Immature natural killer cell (primary cell): ENCODE results near the gene ZCCHC14. TPM values are rescaled to one million over a fixed set of nuclear protein-coding genes. Genes with fewer than 3 reads are reported as not detected.
"Not testable (repeated sequence)": the region's sequence is repeated elsewhere in the genome, so short reads cannot be mapped to it uniquely, and the experiment has no call there.

Source experiments
- DNase-seq, 3 donors: peaks; one replicate each; pipeline ENCODE4 v3.0.0; 2022; ENCODE audit warnings: mixed read lengths in 1 of 3
- H3K27ac Mint-ChIP-seq, 6 donors: one replicate each; pipeline ENCODE4 v1.8.0; 2020; ENCODE audit warnings: mixed read lengths in 6 of 6, mild to moderate bottlenecking in 5 of 6, inconsistent platforms in 4 of 6, moderate library complexity in 3 of 6
- H3K27me3 Mint-ChIP-seq, 3 donors: one replicate each; pipeline ENCODE4 v1.8.0; 2020 to 2021; ENCODE audit warnings: low read depth in 3 of 3, mild to moderate bottlenecking in 3 of 3, mixed read lengths in 3 of 3, moderate library complexity in 3 of 3, inconsistent platforms in 1 of 3
- H3K36me3 Mint-ChIP-seq, 3 donors: one replicate each; pipeline ENCODE4 v1.8.0; 2020; ENCODE audit warnings: mixed read lengths in 3 of 3, inconsistent platforms in 2 of 3, mild to moderate bottlenecking in 2 of 3
- H3K4me1 Mint-ChIP-seq, 2 donors: one replicate each; pipeline ENCODE4 v1.8.0; 2020; ENCODE audit warnings: inconsistent platforms in 2 of 2, mild to moderate bottlenecking in 2 of 2, mixed read lengths in 2 of 2, moderate library complexity in 1 of 2
- H3K4me3 Mint-ChIP-seq, 5 donors: one replicate each; pipeline ENCODE4 v1.8.0; 2020; ENCODE audit warnings: mild to moderate bottlenecking in 5 of 5, mixed read lengths in 5 of 5, inconsistent platforms in 3 of 5, moderate library complexity in 3 of 5
- H3K9me3 Mint-ChIP-seq, 6 donors: one replicate each; pipeline ENCODE4 v1.8.0; 2020; ENCODE audit warnings: mild to moderate bottlenecking in 6 of 6, mixed read lengths in 6 of 6, inconsistent platforms in 4 of 6, moderate library complexity in 3 of 6
- polyA plus RNA-seq, 3 donors: library from polyadenylated mRNA; unstranded; fragments of 300-500 nt; fragmentation: Illumina TruSeq; gene quantifications; one replicate each; pipeline ENCODE4 v1.2.3, GENCODE V29; 2021

Gene ZCCHC14
- polyA plus RNA-seq, 3 donors from 2014 or later = 0.17 to 0.48 TPM; not detected in 1

DNA sequence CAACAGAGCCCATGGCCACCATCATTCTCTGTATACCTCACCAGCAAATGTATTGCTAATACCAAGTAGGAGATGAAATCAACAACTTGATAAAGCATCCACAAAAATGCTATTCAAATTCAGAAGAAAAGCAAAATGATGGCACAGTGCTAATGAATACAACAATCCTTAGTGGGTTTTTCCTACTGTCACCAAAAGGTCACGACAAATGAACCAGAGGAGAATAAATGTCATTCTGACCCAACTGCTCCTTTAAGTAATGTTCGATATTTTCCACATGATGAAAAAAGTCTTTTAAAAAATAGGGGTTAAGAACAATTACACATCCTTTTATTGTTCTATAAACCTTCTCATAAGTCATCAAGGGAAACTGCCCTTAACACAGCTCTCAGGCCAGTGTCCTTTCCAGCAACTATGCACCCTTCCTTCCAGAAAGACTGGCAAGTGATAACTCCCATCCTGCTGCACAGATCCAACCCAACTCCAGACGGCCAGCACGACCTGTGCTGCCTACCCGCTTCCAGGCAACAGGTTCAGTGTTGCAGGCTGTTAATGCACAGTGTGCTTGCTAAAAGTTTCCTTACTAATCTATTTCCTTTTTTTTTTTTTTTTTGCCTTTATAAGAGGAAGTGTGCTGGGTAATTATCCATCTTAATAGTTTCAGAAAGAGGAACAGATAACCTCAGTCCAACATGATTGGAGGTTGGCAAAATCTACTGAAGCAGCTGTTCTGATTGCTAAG lies 124.6 kb downstream of the ZCCHC14 start:
- no peak for DNase-seq
- Mint-ChIP-seq H3K9me3 (no peaks in the 10 kb centered on the region), H3K36me3 (peaks cover 0 to 4% (median 0%) of the 10 kb centered on the region in 3 donors), H3K4me3 (no peak overlapping the region), H3K27me3 (peaks cover 0 to 2% (median 2%) of the 10 kb centered on the region in 3 donors), H3K27ac (peak overlapping the region in 2 of 6 donors; percentile 11 to 53), H3K4me1 (peaks cover 28 to 55% of the 10 kb centered on the region in 2 donors)

DNA sequence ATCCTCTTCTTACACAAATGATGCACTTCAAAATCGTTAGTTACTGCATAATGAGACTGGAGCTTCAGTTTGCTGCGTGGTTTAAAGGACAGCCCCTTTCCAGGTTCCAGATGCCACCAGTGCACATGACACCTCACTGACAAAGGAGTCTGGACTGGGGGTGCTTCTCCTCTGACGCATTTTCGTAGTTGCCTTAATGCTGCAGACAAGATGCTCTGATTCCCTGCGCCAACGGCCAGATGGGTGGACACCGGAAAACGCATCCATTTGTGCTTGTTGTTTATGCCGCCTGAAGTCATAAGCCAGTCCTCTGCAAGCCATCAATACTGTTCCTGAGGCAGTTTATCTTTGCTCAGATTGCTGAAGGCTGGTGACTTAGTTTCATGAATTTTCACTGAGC lies 125.3 kb downstream of the ZCCHC14 start:
- H3K27ac Mint-ChIP-seq = no peak overlapping the region
- no peak for DNase-seq
- H3K4me1 Mint-ChIP-seq = peaks cover 30 to 55% of the 10 kb centered on the region in 2 donors

DNA sequence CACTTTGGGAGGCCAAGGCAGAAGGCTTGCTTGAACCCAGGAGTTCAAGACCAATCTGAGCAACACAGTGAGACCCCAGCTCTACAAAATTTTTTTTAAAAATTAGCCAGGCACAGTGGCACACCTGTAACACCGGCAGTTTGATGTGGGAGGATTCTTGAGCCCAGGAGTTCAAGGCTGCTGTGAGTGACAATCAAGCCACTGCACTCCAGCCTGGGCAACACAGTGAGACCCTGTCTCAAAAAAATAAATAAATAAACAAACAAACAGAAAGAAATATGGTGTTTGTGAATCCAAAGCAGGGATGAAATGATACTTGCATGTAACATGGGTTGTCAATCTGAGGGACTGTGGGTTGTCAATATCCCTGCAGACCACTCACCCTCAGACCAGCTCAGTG lies 125.9 kb downstream of the ZCCHC14 start:
- H3K9me3 Mint-ChIP-seq = no peaks in the 10 kb centered on the region
- no peak for DNase-seq
- H3K4me3 Mint-ChIP-seq = no peak overlapping the region
- peaks cover 28 to 52% of the 10 kb centered on the region in 2 donors for H3K4me1 Mint-ChIP-seq
- H3K27me3 Mint-ChIP-seq = peaks cover 0 to 2% (median 2%) of the 10 kb centered on the region in 3 donors
- H3K36me3 Mint-ChIP-seq = peaks cover 0 to 4% (median 0%) of the 10 kb centered on the region in 3 donors
- peak overlapping the region in 1 of 6 donors; percentile 24 for H3K27ac Mint-ChIP-seq

More for the DNA sequence above, 125.3 kb downstream of the ZCCHC14 start:
- H3K9me3 Mint-ChIP-seq = no peaks in the 10 kb centered on the region
- H3K4me3 Mint-ChIP-seq = no peak overlapping the region
- peaks cover 0 to 2% (median 2%) of the 10 kb centered on the region in 3 donors for H3K27me3 Mint-ChIP-seq
- peaks cover 0 to 4% (median 0%) of the 10 kb centered on the region in 3 donors for H3K36me3 Mint-ChIP-seq

DNA sequence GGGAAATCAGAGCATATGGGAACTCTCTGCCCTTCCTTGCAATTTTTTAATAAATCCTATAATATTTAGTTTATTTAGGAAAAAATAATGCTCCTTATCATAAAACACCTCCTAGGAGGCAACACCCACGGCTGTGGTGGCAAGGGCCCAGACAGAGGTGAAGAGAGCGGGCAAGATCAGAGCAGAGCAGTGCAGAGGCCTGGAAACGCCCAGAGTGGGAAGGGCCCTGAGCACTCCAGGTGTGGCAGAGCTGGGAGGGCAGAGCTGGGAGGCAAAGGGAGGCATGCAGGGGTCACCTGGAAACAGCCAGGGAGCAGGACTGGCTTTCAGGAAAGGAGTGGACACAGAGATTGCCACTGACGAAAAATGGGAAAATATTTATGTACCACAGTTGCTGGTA lies 126.5 kb downstream of the ZCCHC14 start:
- peak overlapping the region in 1 of 6 donors; percentile 24 for H3K27ac Mint-ChIP-seq
- H3K4me3 Mint-ChIP-seq = no peak overlapping the region
- DNase-seq = no peak
- H3K9me3 Mint-ChIP-seq = no peaks in the 10 kb centered on the region
- peaks cover 0 to 2% (median 2%) of the 10 kb centered on the region in 3 donors for H3K27me3 Mint-ChIP-seq
- peaks cover 0 to 4% (median 0%) of the 10 kb centered on the region in 3 donors for H3K36me3 Mint-ChIP-seq
- H3K4me1 Mint-ChIP-seq = peaks cover 22 to 46% of the 10 kb centered on the region in 2 donors

DNA sequence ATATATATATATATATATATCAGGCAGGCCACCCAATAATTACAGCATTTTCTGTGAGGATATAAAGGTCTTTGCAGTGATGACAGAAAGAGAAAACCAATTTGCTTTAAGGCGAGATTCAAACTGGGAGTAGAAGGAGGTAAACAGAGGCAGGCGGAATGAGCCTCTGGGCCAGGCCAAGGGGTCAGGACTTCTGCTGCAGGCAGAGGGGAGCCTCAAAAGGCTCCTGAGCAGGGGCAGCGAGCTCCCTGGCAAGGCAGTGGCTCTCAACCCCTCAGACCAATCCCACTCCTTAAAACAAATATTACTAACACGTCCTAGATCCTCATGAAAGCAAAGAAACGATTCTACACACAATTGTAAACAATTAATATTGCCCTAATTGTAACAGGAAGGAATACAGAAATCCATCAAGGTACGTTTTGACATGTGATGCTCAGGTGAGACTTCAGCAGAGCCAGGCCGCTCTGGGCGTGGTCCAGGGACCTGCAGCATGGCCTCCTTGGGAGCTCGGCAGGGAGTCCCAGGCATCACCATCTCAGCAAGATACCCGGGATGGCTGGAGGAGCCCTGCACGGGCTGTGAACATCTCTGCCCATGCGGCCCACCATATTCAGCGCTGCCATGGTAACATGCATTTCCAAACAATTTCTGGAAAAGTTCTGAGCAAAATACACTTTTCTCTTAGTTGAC lies 127.7 kb downstream of the ZCCHC14 start:
- DNase-seq = no peak
- Mint-ChIP-seq H3K4me1 (peaks cover 19 to 42% of the 10 kb centered on the region in 2 donors), H3K4me3 (no peak overlapping the region), H3K27me3 (peaks cover 0 to 5% (median 2%) of the 10 kb centered on the region in 3 donors), H3K9me3 (no peaks in the 10 kb centered on the region), H3K36me3 (peaks cover 0 to 4% (median 2%) of the 10 kb centered on the region in 3 donors), H3K27ac (peak overlapping the region in 2 of 6 donors; percentile 4 to 23)

DNA sequence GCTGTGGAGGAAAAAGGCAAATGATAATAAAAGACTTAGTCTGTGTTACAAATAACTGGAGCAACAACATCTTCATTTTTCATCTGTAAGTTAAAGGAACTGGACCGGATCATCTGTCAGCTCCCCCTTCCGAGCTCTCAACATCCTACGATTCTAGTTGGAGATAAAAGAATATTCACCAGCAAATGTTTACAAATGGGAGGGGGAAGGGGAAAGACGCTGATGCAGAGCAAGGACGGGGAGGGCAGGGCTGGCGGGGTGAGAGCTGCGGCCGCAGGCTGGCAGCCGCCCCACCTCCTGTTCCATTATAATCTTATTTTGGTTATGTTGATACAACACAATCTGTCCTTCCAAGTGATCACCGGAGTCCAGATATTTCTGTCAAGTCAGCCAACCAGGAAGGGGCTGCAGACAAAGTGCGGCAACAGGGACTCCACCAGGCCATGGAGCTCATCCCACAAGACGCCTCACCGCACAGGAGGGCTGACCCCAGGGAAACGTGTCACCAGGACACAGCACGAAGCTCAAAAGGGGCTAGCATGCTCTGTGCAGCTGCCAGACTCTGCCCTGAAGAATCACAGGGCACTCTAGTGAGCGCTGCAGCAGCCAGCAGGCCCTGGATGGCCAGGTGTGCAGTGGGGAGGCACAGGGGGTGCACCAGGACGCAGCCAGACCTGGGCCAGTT lies 128.9 kb downstream of the ZCCHC14 start:
- Mint-ChIP-seq H3K4me3 (no peak overlapping the region), H3K9me3 (no peaks in the 10 kb centered on the region), H3K27ac (peak overlapping the region in 5 of 6 donors; percentile 7 to 62 (median 23)), H3K4me1 (peaks cover 14 to 36% of the 10 kb centered on the region in 2 donors), H3K27me3 (peaks cover 0 to 5% (median 2%) of the 10 kb centered on the region in 3 donors), H3K36me3 (peaks cover 4 to 8% (median 8%) of the 10 kb centered on the region in 3 donors)
- no peak for DNase-seq

DNA sequence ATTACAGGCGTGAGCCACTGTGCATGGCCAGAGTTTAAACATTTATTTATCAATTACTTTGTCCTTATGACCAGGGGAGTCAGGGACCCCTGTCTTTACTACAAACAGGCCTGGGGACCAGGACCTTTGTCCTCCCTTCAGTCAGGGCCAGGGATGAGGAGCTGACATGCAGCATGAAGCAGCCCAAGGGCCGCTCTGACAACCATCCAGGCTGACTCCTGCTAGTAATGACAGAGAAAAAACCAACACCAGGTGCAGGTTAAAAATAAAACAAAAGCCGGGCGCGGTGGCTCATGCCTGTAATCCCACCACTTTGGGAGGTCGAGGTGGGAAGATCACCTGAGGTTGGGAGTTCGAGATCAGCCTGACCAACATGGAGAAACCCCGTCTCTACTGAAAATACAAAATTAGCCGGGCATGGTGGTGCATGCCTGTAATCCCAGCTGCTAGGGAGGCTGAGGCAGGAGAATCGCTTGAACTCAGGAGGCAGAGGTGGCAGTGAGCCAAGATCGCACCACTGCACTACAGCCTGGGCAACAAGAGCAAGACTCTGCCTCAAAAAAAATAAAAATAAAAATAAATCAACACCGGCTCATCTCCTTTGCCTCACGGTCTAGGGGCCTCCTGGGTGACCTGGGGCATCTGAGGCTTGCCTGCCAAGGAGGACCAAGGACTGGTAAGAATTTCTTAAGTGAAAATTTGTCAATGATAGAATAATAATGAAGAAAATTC lies 129.8 kb downstream of the ZCCHC14 start:
- peak overlapping the region in 2 of 6 donors; percentile 5 to 23 for H3K27ac Mint-ChIP-seq
- H3K4me3 Mint-ChIP-seq, DNase-seq, H3K27me3 Mint-ChIP-seq, H3K9me3 Mint-ChIP-seq: not testable (repeated sequence)
- H3K36me3 Mint-ChIP-seq = peaks cover 7 to 11% (median 8%) of the 10 kb centered on the region in 3 donors
- peaks cover 11 to 31% of the 10 kb centered on the region in 2 donors for H3K4me1 Mint-ChIP-seq

DNA sequence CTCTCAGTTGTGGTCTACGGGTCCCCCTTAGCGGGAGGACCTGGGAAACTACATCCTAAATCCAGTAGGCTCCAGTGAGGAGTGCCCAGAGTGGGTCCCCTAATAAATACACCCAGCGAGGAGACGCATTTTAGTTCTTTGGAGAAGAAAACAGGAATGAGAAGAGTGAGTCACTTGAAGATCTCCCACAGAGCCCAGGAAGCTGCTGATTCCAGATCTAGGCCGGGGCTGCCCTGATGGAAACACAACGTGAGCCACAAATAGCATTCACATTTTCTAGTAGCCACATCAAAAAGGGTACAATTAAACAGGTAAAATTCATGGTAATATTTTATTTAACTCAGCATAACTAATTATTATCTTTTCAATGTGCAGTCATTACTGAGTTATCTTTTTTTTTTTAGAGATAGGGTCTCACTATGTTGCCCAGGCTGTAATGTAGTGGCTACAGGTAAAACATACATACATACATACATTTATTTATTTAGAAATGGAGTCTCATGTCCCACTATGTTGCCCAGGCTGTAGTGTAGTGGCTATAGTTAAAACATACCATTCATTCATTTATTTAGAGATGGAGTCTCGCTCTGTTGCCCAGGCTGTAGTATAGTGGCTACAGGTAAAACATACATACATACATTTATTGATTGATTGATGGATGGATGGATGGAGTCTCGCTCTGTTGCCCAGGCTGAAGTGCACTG lies 130.8 kb downstream of the ZCCHC14 start:
- H3K27me3 Mint-ChIP-seq = peaks cover 0 to 5% (median 2%) of the 10 kb centered on the region in 3 donors
- H3K27ac Mint-ChIP-seq = no peak overlapping the region
- H3K9me3 Mint-ChIP-seq = no peaks in the 10 kb centered on the region
- peaks cover 8 to 12% (median 8%) of the 10 kb centered on the region in 3 donors for H3K36me3 Mint-ChIP-seq
- H3K4me3 Mint-ChIP-seq = no peak overlapping the region
- H3K4me1 Mint-ChIP-seq = peaks cover 8 to 23% of the 10 kb centered on the region in 2 donors
- DNase-seq = no peak

DNA sequence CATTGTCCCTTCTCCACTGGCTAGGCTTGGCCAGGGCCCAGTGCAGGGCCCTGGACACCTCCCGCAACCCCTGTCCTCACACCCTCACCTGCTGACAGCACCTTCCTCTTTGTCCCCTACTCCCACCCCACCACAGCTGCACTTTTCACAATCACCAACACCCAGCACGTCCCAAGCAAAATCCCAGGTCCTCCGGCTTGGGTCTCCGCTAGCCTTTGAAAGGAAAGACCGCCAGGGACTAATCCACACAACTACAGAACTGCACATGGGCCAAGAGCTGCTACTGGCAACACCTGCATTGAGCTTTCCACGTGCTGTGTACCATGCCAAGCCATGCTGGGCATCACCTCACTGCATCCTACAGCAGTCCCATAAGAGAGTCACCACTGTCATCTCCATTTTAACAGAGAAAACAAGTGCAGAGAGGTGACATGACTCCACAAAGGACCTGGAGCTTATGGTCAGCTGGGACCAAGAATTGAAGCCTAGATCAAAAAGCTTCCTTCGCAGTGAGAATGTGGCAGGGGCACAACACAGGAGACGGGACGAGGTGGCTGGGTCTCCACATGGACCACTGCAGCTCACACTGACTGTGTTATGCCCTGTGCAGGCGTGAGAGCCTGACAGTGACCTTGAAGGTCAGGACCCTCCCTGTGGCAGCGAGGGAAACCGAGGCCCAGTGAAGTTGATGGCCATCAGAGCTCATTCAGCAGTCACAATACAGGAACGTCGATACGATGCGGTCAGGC lies 131.8 kb downstream of the ZCCHC14 start:
- Mint-ChIP-seq H3K4me1 (peaks cover 8 to 23% of the 10 kb centered on the region in 2 donors), H3K27me3 (peaks cover 0 to 6% (median 2%) of the 10 kb centered on the region in 3 donors), H3K27ac (no peak overlapping the region), H3K36me3 (peaks cover 8 to 16% (median 8%) of the 10 kb centered on the region in 3 donors), H3K4me3 (no peak overlapping the region), H3K9me3 (no peaks in the 10 kb centered on the region)
- no peak for DNase-seq

DNA sequence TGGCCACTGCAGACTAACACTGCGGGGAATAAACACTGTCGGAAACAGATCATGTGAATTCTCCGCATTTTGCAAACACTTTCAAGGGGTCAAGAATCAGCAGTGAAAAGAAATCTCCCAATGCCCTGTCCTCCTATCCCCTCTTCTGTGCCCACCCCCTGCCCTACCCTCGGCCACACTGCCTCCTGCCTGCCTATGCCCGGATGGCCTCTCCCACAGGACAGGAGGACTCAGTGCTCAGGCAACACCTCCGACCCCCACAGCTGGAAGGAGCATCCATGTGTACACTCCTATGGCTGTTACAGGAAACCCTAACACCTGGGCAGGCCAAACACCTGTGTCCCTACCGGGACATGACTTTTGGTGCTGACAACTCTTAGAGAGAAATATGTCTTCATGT lies 133.7 kb downstream of the ZCCHC14 start:
- Mint-ChIP-seq H3K4me1 (peaks cover 3 to 10% of the 10 kb centered on the region in 2 donors), H3K9me3 (no peaks in the 10 kb centered on the region), H3K36me3 (peaks cover 8 to 16% (median 8%) of the 10 kb centered on the region in 3 donors), H3K27ac (no peak overlapping the region), H3K4me3 (no peak overlapping the region), H3K27me3 (peaks cover 0 to 6% (median 0%) of the 10 kb centered on the region in 3 donors)
- no peak for DNase-seq

DNA sequence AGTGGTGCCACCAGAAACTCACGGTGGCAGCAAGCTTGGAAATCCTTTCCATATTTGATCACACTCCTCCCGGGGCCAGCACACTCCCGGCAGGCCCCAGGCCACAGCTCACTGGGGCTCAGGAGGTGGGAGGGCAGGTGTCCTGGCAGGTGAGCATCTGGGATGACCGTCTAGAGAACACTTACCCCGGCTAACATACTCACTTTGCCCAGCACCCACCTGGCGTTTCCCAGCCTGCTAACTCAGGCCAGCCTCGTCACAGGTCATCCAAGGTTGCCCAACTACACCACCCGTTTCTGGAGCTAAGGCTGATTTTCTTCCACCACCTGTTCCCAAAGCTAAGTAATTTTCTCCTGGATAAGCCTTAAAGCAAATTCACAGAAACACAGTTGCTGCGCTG lies 134.1 kb downstream of the ZCCHC14 start:
- no peak for DNase-seq
- Mint-ChIP-seq H3K27me3 (peaks cover 0 to 6% (median 0%) of the 10 kb centered on the region in 3 donors), H3K36me3 (peaks cover 8 to 16% (median 8%) of the 10 kb centered on the region in 3 donors), H3K27ac (no peak overlapping the region), H3K9me3 (no peaks in the 10 kb centered on the region), H3K4me3 (no peak overlapping the region), H3K4me1 (peaks cover 3 to 5% of the 10 kb centered on the region in 2 donors)

DNA sequence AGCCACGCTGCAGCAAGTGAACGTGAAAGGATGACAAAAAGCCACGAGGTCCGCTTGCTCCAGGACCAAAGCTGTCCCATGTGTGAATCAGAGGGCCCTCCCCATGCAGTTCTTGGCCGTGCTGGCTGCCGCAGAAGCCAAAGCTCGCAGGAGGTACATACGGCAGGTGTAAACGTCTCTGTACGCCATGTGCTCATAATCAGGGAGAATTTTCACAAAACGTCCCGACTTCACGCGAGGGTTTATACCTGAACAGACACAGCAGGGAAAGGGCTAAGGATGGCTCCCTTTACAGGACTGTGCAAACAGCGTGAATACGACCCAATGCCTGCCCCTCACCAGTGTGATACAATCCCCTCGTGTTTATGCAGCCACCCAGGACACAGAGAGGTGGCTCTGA lies 134.6 kb downstream of the ZCCHC14 start:
- peaks cover 0 to 6% (median 0%) of the 10 kb centered on the region in 3 donors for H3K27me3 Mint-ChIP-seq
- H3K4me1 Mint-ChIP-seq = peaks cover under 1 to 3% of the 10 kb centered on the region in 2 donors
- no peak overlapping the region for H3K4me3 Mint-ChIP-seq
- no peak for DNase-seq
- H3K9me3 Mint-ChIP-seq = no peaks in the 10 kb centered on the region
- H3K36me3 Mint-ChIP-seq = peaks cover 4 to 16% (median 8%) of the 10 kb centered on the region in 3 donors
- peak overlapping the region in 1 of 6 donors; percentile 48 for H3K27ac Mint-ChIP-seq
